AG08396 (cell line): ENCODE data around the gene SIMC1.
"Not testable (repeated sequence)": the region's sequence is repeated elsewhere in the genome, so short reads cannot be mapped to it uniquely, and the experiment has no call there.

Source experiments
- DNase-seq: peaks from one replicate; pipeline ENCODE4 v3.0.0; 2012; ENCODE audit warnings: low spot score, mixed read lengths

Gene SIMC1

DNA sequence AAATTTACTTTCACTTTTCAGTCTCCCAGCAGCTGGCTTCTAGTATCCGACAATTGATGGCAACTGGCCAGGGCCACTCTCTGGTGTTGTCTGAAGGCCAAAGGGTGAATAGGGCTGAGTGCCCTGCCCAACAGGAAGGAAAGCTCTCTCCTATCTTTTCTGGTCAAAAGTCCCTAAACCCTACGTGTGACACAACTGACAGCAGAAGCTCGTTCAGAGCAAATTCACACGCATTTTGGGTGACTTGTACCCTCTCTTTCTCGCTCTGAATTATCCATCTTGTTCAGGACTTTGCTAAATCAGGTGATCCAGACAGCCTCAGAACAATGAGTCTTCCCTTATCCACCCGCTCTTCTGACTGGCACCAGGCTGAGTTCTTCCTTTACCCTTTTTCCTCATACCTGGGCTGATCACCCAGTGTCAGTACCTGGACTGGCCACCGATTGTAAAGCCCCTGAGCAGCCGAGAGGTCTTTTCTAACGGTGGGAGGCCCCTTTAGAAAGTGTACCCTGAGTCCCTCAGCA, 21.8 kb upstream of the SIMC1 start:
- DNase-seq: not testable (repeated sequence)

DNA sequence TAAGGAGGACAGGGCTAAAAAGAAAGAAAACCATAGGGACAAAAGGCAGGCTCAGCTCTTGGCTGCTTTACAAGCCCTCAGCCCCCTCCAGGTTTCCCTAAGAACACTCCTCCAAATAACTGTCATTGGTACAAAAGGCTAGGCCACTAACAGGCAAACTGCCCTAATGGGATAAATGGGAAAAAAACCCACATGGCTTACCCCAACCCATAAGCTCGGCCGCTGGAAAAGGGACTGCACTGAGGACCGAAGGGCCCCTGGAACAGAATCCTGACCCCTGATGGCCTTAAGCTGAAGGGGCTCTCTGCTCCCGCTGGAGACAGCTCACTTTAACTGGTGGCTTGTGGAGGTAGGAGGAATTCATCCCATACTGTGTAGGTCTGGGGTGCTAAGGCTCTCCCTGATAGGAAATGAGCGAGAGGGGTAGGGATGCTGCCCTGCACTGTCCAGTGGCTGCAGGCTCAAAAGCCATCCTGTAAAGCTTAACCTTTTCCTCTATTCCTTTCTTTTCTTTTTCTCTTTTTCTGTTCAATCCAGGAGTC, 21.0 kb upstream of the SIMC1 start:
- not testable (repeated sequence) for DNase-seq

DNA sequence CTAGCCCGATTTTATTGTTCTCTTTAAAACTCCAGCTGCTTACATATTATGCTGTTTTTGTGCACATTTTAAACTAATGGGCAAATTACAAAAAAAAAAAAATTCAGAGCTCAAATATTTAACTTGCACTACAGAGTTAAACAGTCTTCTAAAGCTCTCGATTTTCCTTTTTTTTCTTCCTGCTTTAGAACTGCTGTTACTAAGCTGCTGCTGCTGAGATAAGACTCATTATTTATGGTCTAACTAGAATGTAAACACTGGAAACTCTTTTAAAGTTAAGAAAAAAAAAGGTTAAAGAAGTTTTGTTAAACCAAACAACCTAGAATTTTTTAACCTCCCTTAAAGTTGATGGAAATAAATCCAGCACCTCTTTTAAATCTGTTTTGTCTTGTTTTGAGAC, 20.5 kb upstream of the SIMC1 start:
- not testable (repeated sequence) for DNase-seq

DNA sequence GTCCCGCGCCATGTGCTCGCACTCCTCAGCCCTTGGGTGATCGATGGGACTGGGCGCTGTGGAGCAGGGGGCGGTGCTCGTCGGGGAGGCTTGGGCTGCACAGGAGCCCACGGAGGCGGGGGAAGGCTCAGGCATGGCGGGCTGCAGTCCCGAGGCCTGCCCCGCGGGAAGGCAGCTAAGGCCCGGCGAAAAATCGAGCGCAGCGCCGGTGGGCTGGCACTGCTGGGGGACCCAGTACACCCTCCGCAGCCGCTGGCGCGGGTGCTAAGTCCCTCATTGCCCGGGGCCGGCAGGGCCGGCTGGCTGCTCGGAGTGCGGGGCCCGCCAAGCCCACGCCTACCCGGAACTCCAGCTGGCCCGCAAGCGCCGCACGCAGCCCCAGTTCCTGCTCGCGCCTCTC, 16.2 kb upstream of the SIMC1 start:
- not testable (repeated sequence) for DNase-seq

DNA sequence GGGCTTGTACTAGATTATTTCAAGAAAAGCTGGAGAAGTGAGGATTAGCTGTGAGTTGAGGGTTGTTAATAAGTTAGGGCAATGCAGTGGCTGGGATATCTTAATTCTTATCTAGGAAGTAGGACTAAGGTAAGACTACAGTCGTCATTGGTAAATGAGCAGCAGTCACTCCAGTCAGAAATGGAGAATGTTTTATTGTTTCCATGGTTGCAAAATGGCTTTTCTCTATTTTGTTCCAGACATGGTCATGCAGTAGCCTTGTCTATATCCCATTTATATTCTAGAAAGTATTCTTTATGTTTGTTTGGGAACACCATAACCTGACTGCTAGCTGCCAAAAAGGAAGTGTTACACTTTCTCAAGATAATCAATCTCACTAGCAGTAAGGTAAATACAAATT, 9.9 kb upstream of the SIMC1 start:
- DNase-seq: not testable (repeated sequence)

DNA sequence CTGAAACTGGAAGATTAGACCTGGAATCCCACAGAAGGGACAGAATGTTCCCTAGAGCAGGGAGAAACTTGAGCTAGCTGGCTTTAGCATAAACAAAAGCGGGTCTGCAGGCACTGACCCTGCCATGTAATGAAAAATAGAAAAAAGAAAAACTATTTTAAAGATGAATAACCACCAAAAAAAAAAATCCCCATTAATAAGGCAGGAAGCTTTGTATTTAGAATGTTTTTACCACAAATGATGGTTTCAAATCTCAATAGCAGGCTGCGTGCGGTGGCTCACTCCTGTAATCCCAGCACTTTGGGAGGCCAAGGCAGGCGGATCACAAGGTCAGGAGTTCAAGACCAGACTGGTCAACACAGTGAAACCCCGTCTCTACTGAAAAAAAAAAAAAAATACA, 5.0 kb upstream of the SIMC1 start:
- not testable (repeated sequence) for DNase-seq

DNA sequence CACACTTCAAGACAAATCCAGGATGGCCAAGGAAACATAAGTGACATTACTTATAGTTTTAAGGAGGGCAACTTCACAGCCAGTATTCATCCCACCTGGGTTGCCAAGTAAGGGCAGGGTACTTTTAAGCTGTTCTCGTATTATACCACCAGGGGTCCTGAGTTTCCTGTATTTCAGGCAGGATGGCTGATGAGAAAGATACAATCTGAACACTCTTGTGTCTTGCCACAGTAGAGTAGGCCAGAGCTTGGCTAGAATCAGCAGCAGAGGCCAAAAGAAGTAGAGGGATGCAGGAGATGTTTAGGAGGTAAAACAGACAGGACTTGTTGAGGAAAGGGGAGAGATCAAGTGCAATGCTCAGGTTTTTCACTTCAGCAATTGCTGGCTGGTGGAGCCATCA, 3.1 kb upstream of the SIMC1 start:
- DNase-seq: not testable (repeated sequence)

DNA sequence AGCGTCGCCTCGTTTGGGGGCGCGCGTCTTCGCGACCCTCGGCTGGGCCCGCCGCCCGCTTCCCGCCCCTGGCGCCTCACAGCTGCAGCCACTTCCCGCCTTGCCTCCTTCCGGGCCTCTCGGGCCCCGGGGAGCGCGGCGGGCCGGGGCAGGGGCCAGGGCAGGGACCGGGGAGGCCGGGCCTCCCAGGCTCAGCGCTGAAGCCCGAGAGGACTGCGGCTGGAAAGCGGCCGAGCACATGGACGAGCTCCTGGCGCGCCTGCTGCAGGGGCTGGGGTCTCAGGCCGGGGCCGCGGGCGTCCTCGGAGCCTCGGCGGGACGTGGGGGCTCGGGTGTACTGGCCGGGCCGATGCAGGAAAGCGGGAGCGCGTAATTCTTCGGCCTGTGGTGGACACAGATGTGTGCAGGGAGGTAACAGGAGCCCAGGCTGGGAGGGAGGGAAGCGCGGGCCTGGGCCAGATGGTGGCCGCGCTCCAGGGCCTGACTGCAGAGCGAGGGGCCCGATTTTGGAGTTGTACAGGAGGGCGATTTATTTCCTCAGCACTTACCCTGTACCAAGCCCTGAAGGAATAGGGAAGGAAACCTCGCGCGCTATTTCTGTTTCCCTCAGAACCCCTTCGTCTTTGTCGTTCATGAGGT, 540 bp downstream of the SIMC1 start:
- DNase-seq: not testable (repeated sequence)

DNA sequence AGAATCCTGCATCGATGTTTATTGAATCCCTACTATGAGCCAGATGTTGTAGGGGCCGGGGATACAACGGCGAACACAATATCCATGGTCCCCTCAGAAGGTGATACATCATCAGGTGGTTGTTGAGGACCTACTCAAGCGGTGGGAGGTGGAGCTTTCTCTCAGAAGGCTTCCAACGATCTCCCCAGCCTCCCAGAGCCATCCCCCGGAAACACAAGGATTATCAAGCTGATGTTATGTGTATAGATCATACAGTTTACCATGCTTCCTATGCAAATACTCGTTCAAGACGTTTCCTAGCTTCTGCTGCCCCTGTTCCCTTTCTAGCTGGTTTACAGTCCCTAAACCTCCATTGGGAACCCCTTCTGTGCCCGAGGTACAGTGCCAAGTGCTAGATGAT, 1.1 kb downstream of the SIMC1 start:
- not testable (repeated sequence) for DNase-seq

DNA sequence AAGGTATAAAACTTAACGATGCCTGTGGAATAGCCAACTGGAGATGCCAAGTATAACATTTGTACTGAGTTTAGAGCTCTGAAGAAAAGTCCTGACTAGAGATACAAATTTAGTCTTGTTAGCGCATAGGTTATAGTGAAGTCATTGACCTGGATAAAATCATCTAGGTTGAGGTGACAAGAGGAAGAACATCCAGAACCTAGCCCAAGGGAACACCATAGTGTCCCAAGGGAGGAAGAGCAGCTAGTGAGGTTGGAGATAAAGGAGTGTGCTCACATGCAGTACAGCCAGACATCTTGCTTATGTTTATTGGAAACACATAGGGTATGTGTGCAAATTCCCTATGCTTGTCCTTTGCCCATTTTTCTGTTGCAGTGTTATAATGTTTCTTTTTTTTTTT, 6.1 kb downstream of the SIMC1 start:
- not testable (repeated sequence) for DNase-seq

DNA sequence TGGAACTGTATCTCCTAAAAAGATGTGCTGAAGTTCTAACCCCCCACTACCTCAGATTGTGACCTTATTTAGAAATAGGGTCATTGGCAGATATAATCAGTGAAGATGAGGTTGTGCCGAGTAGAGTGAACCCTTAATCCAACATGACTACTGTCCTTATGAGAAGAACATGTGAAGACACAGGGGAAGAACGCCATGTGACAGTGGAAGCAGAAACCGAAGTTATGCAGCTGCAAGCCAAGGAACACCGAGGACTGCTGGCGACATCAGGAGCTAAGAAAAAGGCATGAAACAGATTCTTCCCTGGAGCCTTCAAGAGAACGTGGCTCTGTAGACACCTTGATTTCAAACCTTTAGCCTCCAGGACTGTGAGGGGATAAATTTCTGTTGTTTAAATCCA, 6.8 kb downstream of the SIMC1 start:
- not testable (repeated sequence) for DNase-seq

DNA sequence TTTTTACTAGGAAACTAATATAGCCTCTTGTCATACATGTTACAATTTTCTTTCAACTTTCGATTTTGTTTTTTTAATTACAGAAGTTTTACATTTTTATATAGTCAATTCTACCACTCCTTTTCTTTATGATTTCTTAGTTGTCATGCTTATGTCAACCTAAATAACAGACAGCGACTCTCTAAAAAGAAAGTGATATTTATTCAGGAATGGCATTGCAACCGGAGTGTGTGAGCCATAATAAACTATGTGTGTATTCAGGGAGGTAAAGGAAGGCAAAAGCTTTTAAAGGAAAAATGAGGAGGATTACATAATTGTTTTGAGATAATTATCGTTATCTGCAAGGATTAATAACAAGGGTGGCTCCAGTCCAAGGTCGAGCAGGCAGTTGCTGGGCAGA, 7.3 kb downstream of the SIMC1 start:
- not testable (repeated sequence) for DNase-seq

DNA sequence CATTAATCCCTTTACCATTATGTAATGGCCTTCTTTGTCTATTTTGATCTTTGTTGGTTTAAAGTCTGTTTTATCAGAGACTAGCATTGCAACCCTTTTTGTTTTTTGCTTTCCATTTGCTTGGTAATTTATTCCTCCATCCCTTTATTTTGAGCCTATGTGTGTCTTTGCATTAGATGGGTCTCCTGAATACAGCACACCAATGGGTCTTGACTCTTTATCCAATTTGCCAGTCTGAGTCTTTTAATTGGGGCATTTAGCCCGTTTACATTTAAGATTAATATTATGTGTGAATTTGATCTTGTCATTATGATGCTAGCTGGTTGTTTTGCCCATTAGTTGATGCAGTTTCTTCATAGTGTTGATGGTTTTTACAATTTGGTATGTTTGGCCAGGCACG, 12.5 kb downstream of the SIMC1 start:
- DNase-seq: not testable (repeated sequence)

DNA sequence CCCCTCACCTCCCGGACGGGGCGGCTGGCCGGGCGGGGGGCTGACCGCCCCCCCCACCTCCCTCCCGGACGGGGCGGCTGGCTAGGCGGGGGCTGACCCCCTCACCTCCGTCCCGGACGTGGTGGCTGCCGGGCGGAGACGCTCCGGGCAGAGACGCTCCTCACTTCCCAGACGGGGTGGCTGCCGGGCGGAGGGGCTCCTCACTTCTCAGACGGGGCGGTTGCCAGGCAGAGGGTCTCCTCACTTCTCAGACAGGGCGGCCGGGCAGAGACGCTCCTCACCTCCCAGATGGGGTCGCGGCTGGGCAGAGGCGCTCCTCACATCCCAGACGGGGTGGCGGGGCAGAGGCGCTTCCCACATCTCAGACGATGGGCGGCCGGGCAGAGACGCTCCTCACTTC, 13.9 kb downstream of the SIMC1 start:
- DNase-seq: not testable (repeated sequence)

DNA sequence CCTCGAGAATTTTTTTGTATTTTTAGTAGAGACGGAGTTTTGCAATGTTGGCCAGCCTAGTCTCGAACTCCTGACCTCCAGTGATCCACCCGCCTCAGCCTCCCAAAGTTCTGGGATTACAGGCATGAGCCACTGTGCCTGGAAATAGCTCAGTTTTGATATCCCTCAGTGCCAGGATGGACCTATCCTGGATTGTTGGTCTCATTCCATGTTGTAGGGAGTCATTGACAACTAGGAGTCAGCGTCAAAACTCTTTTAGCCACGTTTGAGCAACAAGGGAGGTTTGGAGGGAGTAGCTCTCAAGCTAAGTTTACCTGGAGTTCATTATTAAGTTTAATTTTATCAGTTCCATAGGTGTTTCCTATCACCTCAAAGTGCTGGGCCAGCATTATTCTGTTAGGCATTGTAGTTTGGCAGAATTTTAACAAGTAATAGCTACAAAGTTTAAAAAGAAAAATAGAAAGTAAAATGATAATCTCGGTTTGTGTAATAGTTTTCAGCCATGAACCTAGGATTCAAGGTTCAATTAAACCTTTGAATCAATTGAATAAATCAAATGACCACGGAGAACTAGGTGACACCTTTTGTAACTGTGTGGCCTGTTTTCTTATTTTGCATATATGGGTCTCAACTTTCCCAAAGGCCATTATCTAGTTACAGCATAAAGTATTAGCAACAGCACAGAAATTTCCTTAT, 15.3 kb downstream of the SIMC1 start:
- DNase-seq: not testable (repeated sequence)

DNA sequence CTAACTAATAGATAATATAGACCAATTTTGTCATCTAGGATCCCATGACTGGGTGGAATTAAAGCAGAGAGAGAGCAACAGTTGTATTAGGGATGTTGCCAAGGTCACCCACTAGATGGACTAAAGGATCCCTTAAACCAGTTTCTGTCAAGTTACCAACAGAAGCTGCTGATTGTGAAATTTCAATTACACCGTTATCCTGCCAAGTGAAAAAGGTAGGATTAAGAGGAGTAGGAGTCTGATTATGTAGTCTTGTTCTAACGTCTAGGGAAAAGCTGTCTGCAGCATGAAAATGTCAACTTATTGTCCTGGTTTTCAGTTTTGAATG, 15.8 kb downstream of the SIMC1 start:
- DNase-seq: not testable (repeated sequence)

DNA sequence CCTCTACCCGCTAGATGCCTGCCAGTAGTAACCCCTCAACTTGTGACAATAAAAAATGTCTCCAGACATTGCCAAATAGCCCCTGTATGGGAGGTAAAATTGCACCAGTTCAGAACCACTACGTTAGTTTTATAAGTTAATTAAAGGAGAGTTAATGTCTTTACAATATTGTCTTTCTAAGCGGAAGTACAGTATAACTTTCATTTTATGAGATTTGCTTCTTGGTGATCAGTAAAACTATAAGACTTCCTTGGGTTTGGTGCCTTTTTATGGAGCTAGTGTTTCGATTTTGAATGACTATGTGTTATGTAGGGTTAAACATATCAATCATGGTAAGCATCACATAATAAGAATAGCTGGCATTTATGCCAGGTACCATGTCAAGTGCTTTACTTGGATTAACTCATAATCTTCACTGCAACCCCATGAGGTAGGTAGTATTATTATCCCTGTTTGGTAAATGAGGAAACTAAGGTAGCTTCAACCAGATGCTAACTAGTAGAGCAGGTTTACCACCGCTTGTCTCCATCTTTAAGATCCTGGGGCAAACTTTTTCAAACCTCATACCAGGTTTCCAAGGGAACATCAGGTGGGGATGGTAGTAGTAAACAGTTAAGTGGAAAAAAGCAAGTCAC, 19.8 kb downstream of the SIMC1 start:
- DNase-seq: not testable (repeated sequence)

DNA sequence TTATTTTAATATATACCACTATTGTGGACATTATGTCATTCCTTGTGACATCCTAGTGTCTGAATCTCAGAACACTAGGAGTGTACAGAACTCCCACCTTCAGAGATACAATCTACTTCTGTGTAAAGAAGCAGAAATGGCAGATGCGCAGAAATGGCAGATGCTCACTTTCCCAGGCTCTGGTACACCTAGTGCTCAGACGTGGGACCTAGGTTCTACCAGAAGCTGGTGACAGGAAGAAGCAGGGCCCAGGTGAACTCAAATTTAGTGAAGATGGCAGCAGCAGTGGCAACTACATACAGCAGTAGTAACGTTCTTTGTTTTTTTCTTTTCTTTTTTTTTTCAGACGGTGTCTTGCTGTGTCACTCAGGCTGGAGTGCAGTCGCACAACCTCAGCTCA, 22.5 kb downstream of the SIMC1 start:
- not testable (repeated sequence) for DNase-seq

DNA sequence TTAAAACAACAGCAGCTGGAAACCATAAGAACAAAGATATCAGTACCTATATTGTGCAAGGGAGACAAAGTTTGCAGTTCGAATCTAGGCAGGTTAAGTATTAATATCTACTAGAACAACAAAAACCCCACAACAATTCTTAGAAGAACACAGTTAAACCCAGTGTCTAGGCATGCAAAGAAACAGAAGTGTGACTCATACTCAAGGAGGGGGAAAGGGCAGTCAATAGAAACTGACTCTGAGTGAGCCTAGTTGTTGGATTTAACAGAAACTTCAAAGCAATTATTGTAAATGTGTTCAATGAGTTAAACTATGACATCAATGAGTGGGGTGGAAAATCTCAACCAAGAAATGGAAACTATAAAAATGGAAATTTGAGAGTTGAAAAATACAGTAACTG, 28.2 kb downstream of the SIMC1 start:
- DNase-seq: not testable (repeated sequence)

DNA sequence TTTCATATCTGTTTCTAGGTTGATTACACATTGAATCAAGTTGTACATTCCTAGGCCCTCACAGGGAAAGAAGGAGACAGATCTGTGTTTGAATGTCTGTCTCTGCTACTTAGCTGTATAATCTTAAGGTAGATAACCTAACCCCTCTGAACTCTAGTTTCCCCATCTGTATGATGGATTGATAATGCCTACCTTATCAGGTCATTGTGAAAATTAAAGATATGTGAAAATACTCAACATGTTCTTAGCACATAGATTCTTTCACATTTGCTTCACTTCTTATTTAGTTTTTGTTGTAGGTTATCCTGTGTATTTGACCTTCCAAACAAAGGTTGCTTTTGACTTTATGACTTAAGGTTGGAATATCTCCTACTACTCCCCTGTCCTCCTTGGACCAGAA, 50.8 kb downstream of the SIMC1 start:
- not testable (repeated sequence) for DNase-seq

DNA sequence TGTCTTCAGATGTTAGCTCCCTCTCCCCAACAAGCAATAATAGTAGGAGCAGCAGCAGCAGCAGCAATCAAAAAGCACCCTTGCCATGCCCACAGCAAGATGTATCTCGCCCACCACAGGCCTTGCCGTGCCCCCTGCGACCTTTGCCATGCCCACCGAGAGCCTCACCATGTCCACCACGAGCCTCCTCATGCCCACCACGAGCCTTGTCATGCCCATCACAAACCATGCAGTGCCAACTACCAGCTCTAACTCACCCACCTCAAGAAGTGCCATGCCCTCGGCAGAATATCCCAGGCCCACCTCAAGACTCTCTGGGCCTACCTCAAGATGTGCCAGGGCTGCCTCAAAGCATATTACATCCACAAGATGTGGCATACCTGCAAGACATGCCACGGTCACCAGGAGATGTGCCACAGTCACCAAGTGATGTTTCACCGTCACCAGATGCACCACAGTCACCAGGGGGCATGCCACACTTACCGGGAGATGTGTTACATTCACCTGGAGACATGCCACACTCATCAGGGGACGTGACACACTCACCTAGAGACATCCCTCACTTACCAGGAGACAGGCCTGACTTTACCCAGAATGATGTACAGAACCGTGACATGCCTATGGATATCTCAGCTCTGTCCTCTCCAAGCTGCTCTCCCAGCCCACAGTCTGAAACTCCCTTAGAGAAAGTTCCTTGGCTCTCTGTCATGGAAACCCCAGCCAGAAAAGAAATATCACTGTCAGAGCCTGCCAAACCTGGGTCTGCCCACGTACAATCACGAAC, 52.0 kb downstream of the SIMC1 start:
- DNase-seq: not testable (repeated sequence)

DNA sequence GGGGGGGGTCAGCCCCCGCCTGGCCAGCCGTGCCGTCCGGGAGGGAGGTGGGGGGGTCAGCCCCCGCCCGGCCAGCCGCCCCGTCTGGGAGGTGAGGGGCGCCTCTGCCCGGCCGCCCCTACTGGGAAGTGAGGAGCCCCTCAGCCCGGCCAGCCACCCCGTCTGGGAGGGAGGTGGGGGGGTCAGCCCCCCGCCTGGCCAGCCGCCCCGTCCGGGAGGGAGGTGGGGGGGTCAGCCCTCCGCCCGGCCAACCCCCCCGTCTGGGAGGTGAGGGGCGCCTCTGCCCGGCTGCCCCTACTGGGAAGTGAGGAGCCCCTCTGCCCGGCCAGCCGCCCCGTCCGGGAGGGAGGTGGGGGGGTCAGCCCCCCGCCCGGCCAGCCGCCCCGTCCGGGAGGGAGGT, 67.1 kb downstream of the SIMC1 start:
- DNase-seq: not testable (repeated sequence)
